Neural cell (in vitro differentiated cells): ENCODE data around the gene SOX13. TPM values are rescaled to one million over a fixed set of nuclear protein-coding genes. Genes with fewer than 3 reads are reported as not detected.

Experiments used
- H2AFZ ChIP-seq: fragments of 200-600, 300-800 bp; sonication (generic), shearing (Covaris generic); 2 replicates; pipeline ENCODE4 v1.6.0; 2014; ENCODE audit warnings: low read depth, mild to moderate bottlenecking, antibody characterized with exemption, low read length, moderate library complexity
- H3F3A ChIP-seq: fragments of 200-600 bp; shearing (Covaris generic); 2 replicates; pipeline ENCODE4 v1.6.1; 2016; ENCODE audit warnings: mild to moderate bottlenecking, moderate library complexity, mixed read lengths, antibody characterized with exemption, low read length; ENCODE audit not compliant: insufficient read depth, poor library complexity, severe bottlenecking
- H3K27ac ChIP-seq: fragments of 200-600, 300-800 bp; sonication (generic), shearing (Covaris generic); 2 replicates; pipeline ENCODE4 v1.5.1; 2014; ENCODE audit warnings: mild to moderate bottlenecking, low read length, moderate library complexity
- H3K27me3 ChIP-seq: fragments of 300-800, 200-600 bp; sonication (generic), shearing (Covaris generic); 2 replicates; pipeline ENCODE4 v1.6.0; 2014; ENCODE audit warnings: mild to moderate bottlenecking, low read depth, low read length, moderate library complexity; ENCODE audit not compliant: insufficient read depth
- H3K36me3 ChIP-seq: fragments of 300-800, 200-600 bp; sonication (generic), shearing (Covaris generic); 2 replicates; pipeline ENCODE4 v1.5.1; 2014; ENCODE audit warnings: mild to moderate bottlenecking, antibody characterized with exemption, low read length, moderate library complexity; ENCODE audit not compliant: insufficient read depth
- H3K4me2 ChIP-seq: fragments of 300-800, 200-600 bp; sonication (generic), shearing (Covaris generic); 2 replicates; pipeline ENCODE4 v1.6.0; 2014; ENCODE audit warnings: mild to moderate bottlenecking, low read length
- H3K4me3 ChIP-seq: fragments of 300-800, 200-600 bp; sonication (generic), shearing (Covaris generic); 2 replicates; pipeline ENCODE4 v1.5.1; 2014; ENCODE audit warnings: mild to moderate bottlenecking, low read length, moderate library complexity
- H3K79me2 ChIP-seq: fragments of 200-600 bp; shearing (Covaris generic); replicated peaks from 2 replicates; pipeline ENCODE4 v1.6.0; 2014; ENCODE audit warnings: mild to moderate bottlenecking, low read length, moderate library complexity; ENCODE audit not compliant: insufficient read depth
- H3K9ac ChIP-seq: fragments of 300-800, 200-600 bp; sonication (generic), shearing (Covaris generic); 2 replicates; pipeline ENCODE4 v1.6.1; 2016; ENCODE audit warnings: mild to moderate bottlenecking, low read length, mixed read lengths
- H3K9me2 ChIP-seq: fragments of 200-600 bp; shearing (Covaris generic); 2 replicates; pipeline ENCODE4 v1.6.1; 2016; ENCODE audit warnings: mild to moderate bottlenecking, low read length, mixed read lengths; ENCODE audit not compliant: insufficient read depth
- H3K9me3 ChIP-seq: fragments of 200-600, 300-800 bp; sonication (generic), shearing (Covaris generic); 2 replicates; pipeline ENCODE4 v1.6.1; 2016; ENCODE audit warnings: mild to moderate bottlenecking, mixed run types, low read length, moderate library complexity, mixed read lengths
- H4K20me1 ChIP-seq: fragments of 200-600 bp; shearing (Covaris generic); 2 replicates; pipeline ENCODE4 v1.6.1; 2016; ENCODE audit warnings: mild to moderate bottlenecking, mixed run types; ENCODE audit not compliant: insufficient read depth
- CTCF ChIP-seq: fragments of 450-650 bp; IDR thresholded peaks from 2 replicates; pipeline ENCODE4 v1.5.1; 2014; ENCODE audit warnings: antibody characterized with exemption, mild to moderate bottlenecking, moderate library complexity; ENCODE audit not compliant: poor library complexity, severe bottlenecking
- EP300 ChIP-seq: fragments of 450-650 bp; conservative IDR thresholded peaks from 2 replicates; pipeline ENCODE4 v1.6.1; 2014; ENCODE audit warnings: antibody characterized with exemption, mild to moderate bottlenecking, moderate library complexity; ENCODE audit not compliant: poor library complexity, severe bottlenecking
- EZH2 ChIP-seq: fragments of 200-600, 300-800 bp; shearing (Covaris generic), sonication (generic); IDR thresholded peaks from 2 replicates; pipeline ENCODE4 v1.6.1; 2014; ENCODE audit warnings: antibody characterized with exemption, low read length, borderline replicate concordance, mild to moderate bottlenecking; ENCODE audit not compliant: insufficient read depth, poor library complexity, severe bottlenecking
- MXI1 ChIP-seq: fragments of 450-650 bp; conservative IDR thresholded peaks from 2 replicates; pipeline ENCODE4 v1.6.1; 2014; ENCODE audit warnings: antibody characterized with exemption, mild to moderate bottlenecking; ENCODE audit not compliant: poor library complexity, severe bottlenecking
- POLR2AphosphoS5 ChIP-seq: IDR thresholded peaks from 2 replicates; pipeline ENCODE4 v1.6.1; 2012
- RAD21 ChIP-seq: fragments of 450-650 bp; conservative IDR thresholded peaks from 2 replicates; pipeline ENCODE4 v1.6.1; 2014; ENCODE audit warnings: antibody characterized with exemption, mild to moderate bottlenecking, moderate library complexity
- REST ChIP-seq: IDR thresholded peaks from 2 replicates; pipeline ENCODE4 v1.6.1; 2012; ENCODE audit warnings: borderline replicate concordance
- SMC3 ChIP-seq: fragments of 450-650 bp; conservative IDR thresholded peaks from 2 replicates; pipeline ENCODE4 v1.6.1; 2014; ENCODE audit warnings: antibody characterized with exemption, mild to moderate bottlenecking, moderate library complexity; ENCODE audit not compliant: poor library complexity
- TAF1 ChIP-seq: IDR thresholded peaks from 2 replicates; pipeline ENCODE4 v1.6.1; 2012; ENCODE audit warnings: low read depth
- polyA plus RNA-seq: library from polyadenylated mRNA; depleted of rRNA; stranded (reverse); fragments of >200 nt; gene quantifications from 2 replicates; pipeline ENCODE4 v1.2.3, GENCODE V29; 2014

Gene SOX13
- polyA plus RNA-seq, 1 donor from 2014 or later: 1.7 TPM

GRCh38 chr1:204104331-204105130 is 31.6 kb downstream of the SOX13 start:
- Histone ChIP-seq H3K9ac (no peak overlapping the region), H3K79me2 (no peaks in the 10 kb centered on the region), H4K20me1 (no peaks in the 10 kb centered on the region), H3K4me2 (no peak overlapping the region), H3K4me3 (no peak overlapping the region), H3K36me3 (no peaks in the 10 kb centered on the region), H3K27ac (no peak overlapping the region), H2AFZ (no peak overlapping the region), H3K9me3 (no peaks in the 10 kb centered on the region), H3K9me2 (no peaks in the 10 kb centered on the region), H3K27me3 (peaks cover 72% of the 10 kb centered on the region), H3F3A (no peaks in the 10 kb centered on the region)
- TF ChIP-seq EZH2 (no peak), SMC3 (no peak), CTCF (no peak), MXI1 (no peak), RAD21 (no peak), EP300 (no peak), TAF1 (no peak), REST (no peak), POLR2AphosphoS5 (no peak)

- Histone ChIP-seq H3K9me3 (no peaks in the 10 kb centered on the region), H3K4me3 (no peak overlapping the region), H4K20me1 (no peaks in the 10 kb centered on the region), H3K36me3 (no peaks in the 10 kb centered on the region), H3K27me3 (peaks cover 75% of the 10 kb centered on the region), H3K9ac (no peak overlapping the region), H3K9me2 (no peaks in the 10 kb centered on the region), H3F3A (no peaks in the 10 kb centered on the region), H3K27ac (no peak overlapping the region), H3K79me2 (no peaks in the 10 kb centered on the region), H3K4me2 (no peak overlapping the region), H2AFZ (no peak overlapping the region)
- TF ChIP-seq EZH2 (no peak), CTCF (no peak), POLR2AphosphoS5 (no peak), REST (no peak)
Measured at GRCh38 chr1:204105131-204105515, 32.2 kb downstream of the SOX13 start.
